CD14-positive monocyte (primary cell): ENCODE results near the gene PSMD10. TPM values are rescaled to one million over a fixed set of nuclear protein-coding genes. Genes with fewer than 3 reads are reported as not detected.

Source experiments
- DNase-seq, 3 donors: peaks; one replicate each; pipeline ENCODE4 v3.0.0-alpha.2; 2011 to 2022
- H2AFZ ChIP-seq: 2 replicates; pipeline ENCODE4 v1.6.0; 2012; ENCODE audit warnings: mild to moderate bottlenecking, low read depth, low read length, inconsistent platforms; ENCODE audit not compliant: insufficient read depth, poor library complexity, severe bottlenecking
- H3K27ac ChIP-seq, 2 donors: 1 replicate in 1 of 2; 2 replicates in 1 of 2; pipeline ENCODE4 v1.5.1; 2012 to 2013; ENCODE audit warnings: low read length in 2 of 2, control low read depth in 1 of 2, inconsistent platforms in 1 of 2, low read depth in 1 of 2, mild to moderate bottlenecking in 1 of 2
- H3K27me3 ChIP-seq, 2 donors: one replicate each; pipeline versions ENCODE4 v1.6.0 to v1.6.1; 2011 to 2013; ENCODE audit warnings: low read length in 2 of 2; ENCODE audit not compliant: control insufficient read depth in 2 of 2, insufficient read depth in 2 of 2
- H3K36me3 ChIP-seq, 2 donors: replicated peaks in 1 of 2; 1 replicate in 1 of 2; 2 replicates in 1 of 2; pipeline versions ENCODE4 v1.5.1 to v1.6.1; 2012 to 2013; ENCODE audit warnings: low read length in 2 of 2, control low read depth in 1 of 2, inconsistent platforms in 1 of 2, mild to moderate bottlenecking in 1 of 2; ENCODE audit not compliant: insufficient read depth in 2 of 2, control insufficient read depth in 1 of 2
- H3K4me1 ChIP-seq, 2 donors: 1 replicate in 1 of 2; 2 replicates in 1 of 2; pipeline versions ENCODE4 v1.5.1 to v1.6.1; 2012 to 2013; ENCODE audit warnings: low read length in 2 of 2, control low read depth in 1 of 2, inconsistent platforms in 1 of 2, mild to moderate bottlenecking in 1 of 2, moderate library complexity in 1 of 2; ENCODE audit not compliant: insufficient read depth in 2 of 2, control insufficient read depth in 1 of 2
- H3K4me2 ChIP-seq: replicated peaks from 2 replicates; pipeline ENCODE3; 2012; ENCODE audit warnings: low read length, moderate library complexity, mild to moderate bottlenecking; ENCODE audit not compliant: poor library complexity, severe bottlenecking; ENCODE audit errors: extremely low read depth
- H3K4me3 ChIP-seq, 3 experiments: fragments of 200-600 bp in 1 of 3; sonication (generic) in 1 of 3; replicated peaks in 1 of 3; 1 replicate in 2 of 3; 2 replicates in 1 of 3; pipeline ENCODE4 v1.5.1; 2011 to 2013; ENCODE audit warnings: low read length in 3 of 3, mild to moderate bottlenecking in 3 of 3, control low read depth in 2 of 3, low read depth in 2 of 3, inconsistent platforms in 1 of 3, moderate library complexity in 1 of 3
- H3K79me2 ChIP-seq: 2 replicates; pipeline ENCODE4 v1.6.0; 2012; ENCODE audit warnings: mild to moderate bottlenecking, control low read depth, inconsistent platforms, low read length, moderate library complexity; ENCODE audit not compliant: insufficient read depth
- H3K9ac ChIP-seq: 2 replicates; pipeline ENCODE4 v1.6.0; 2017; ENCODE audit warnings: low read length, mild to moderate bottlenecking; ENCODE audit not compliant: insufficient read depth, poor library complexity, severe bottlenecking
- H3K9me3 ChIP-seq, 2 donors: replicated peaks in 1 of 2; 1 replicate in 1 of 2; 2 replicates in 1 of 2; pipeline versions ENCODE4 v1.5.1 to v1.6.1; 2012 to 2013; ENCODE audit warnings: low read length in 2 of 2, control low read depth in 1 of 2; ENCODE audit not compliant: control insufficient read depth in 1 of 2, insufficient read depth in 1 of 2
- H4K20me1 ChIP-seq: 2 replicates; pipeline ENCODE4 v1.6.0; 2012; ENCODE audit warnings: mild to moderate bottlenecking, low read length, control low read depth, moderate library complexity; ENCODE audit not compliant: insufficient read depth
- H3K27ac Mint-ChIP-seq, 7 donors: one replicate each; pipeline ENCODE4 v1.8.0; 2020; ENCODE audit warnings: mild to moderate bottlenecking in 7 of 7, mixed read lengths in 7 of 7, moderate library complexity in 6 of 7, inconsistent platforms in 2 of 7
- H3K27me3 Mint-ChIP-seq, 3 donors: one replicate each; pipeline ENCODE4 v1.8.0; 2021 to 2022; ENCODE audit warnings: low read depth in 3 of 3, mild to moderate bottlenecking in 3 of 3, mixed read lengths in 3 of 3, moderate library complexity in 3 of 3, inconsistent platforms in 1 of 3
- H3K36me3 Mint-ChIP-seq, 2 donors: one replicate each; pipeline ENCODE4 v1.8.0; 2020; ENCODE audit warnings: mixed read lengths in 2 of 2, inconsistent platforms in 1 of 2, mild to moderate bottlenecking in 1 of 2
- H3K4me1 Mint-ChIP-seq: one replicate; pipeline ENCODE4 v1.8.0; 2020; ENCODE audit warnings: mild to moderate bottlenecking, mixed read lengths
- H3K4me3 Mint-ChIP-seq, 2 donors: one replicate each; pipeline ENCODE4 v1.8.0; 2020; ENCODE audit warnings: mild to moderate bottlenecking in 2 of 2, mixed read lengths in 2 of 2, moderate library complexity in 1 of 2
- H3K9me3 Mint-ChIP-seq, 7 donors: one replicate each; pipeline ENCODE4 v1.8.0; 2020 to 2022; ENCODE audit warnings: mixed read lengths in 7 of 7, mild to moderate bottlenecking in 6 of 7, moderate library complexity in 6 of 7, inconsistent platforms in 2 of 7
- WGBS: methylation state at CpG from one replicate; pipeline ENCODE4 v1.1.5; 2013; ENCODE audit warnings: missing lambda C conversion rate; ENCODE audit not compliant: insufficient coverage; 5-methylcytosine and 5-hydroxymethylcytosine counted together
- intact Hi-C, 2 donors: fragments of 100-400 bp; cut with micrococcal nuclease; formaldehyde crosslinking; loops; one replicate each; pipeline versions ENCODE4 v1.15.0 to v1.15.1; 2023
- polyA plus RNA-seq, 3 donors: library from polyadenylated mRNA; depleted of rRNA in 1 of 3; unstranded in 2 of 3; stranded (reverse) in 1 of 3; fragments of 300-500 nt in 2 of 3; fragments of >200 nt in 1 of 3; fragmentation: Illumina TruSeq in 2 of 3; gene quantifications; 1 replicate in 2 of 3; 2 replicates in 1 of 3; pipeline ENCODE4 v1.2.3, GENCODE V29; 2012 to 2021
- TF ChIP-seq, protein P1 (sequence below): fragments of 200-600 bp; IDR thresholded peaks from one replicate; pipeline ENCODE4 v1.8.0; 2022; ENCODE audit warnings: antibody characterized with exemption, mild to moderate bottlenecking

PSMD10 gene
- polyA plus RNA-seq, 3 donors, result 17.9 to 70.4 (median 64.7) TPM

DNA sequence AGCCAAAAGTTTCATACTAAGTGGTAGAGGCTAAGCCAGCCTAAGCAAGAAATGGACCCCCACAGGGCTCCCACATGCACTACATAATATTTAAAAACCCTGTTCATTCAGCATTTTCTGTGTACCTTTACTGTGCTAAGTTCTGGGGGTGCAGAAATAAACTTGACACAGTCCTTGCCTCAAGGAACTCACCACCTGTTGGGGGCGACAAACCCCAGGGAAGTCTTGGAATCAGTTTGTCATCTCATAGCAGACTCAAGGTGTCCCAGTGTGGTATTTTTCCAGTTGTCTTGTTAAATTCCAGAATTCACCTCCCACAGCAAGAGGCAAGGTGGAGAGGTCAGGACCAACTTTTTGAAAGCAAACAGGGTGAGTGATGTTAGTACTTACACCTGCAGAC, 43.4 kb upstream of the PSMD10 start:
- WGBS, result no CpG with 5 or more reads among the region's 1 CpG
- no peak overlapping the region for H2AFZ ChIP-seq
- H3K36me3 ChIP-seq, result peaks cover 37 to 72% of the 10 kb centered on the region in 2 donors
- no peak overlapping the region for H3K4me3 ChIP-seq
- peaks cover 48 to 50% of the 10 kb centered on the region in 2 donors for H3K36me3 Mint-ChIP-seq
- H3K27me3 Mint-ChIP-seq, result peaks cover 0 to 3% (median 1%) of the 10 kb centered on the region in 3 donors
- no peak for DNase-seq
- no peak overlapping the region for H3K27ac Mint-ChIP-seq
- no peaks in the 10 kb centered on the region for H3K4me1 ChIP-seq
- H3K4me2 ChIP-seq, result no peak overlapping the region
- H3K9me3 Mint-ChIP-seq, result peaks cover 0 to 5% (median 0%) of the 10 kb centered on the region in 7 donors
- H3K79me2 ChIP-seq, result no peaks in the 10 kb centered on the region
- H3K27me3 ChIP-seq, result no peaks in the 10 kb centered on the region
- no peaks in the 10 kb centered on the region for H3K9me3 ChIP-seq
- H4K20me1 ChIP-seq, result no peaks in the 10 kb centered on the region
- TF ChIP-seq, protein P1, sequence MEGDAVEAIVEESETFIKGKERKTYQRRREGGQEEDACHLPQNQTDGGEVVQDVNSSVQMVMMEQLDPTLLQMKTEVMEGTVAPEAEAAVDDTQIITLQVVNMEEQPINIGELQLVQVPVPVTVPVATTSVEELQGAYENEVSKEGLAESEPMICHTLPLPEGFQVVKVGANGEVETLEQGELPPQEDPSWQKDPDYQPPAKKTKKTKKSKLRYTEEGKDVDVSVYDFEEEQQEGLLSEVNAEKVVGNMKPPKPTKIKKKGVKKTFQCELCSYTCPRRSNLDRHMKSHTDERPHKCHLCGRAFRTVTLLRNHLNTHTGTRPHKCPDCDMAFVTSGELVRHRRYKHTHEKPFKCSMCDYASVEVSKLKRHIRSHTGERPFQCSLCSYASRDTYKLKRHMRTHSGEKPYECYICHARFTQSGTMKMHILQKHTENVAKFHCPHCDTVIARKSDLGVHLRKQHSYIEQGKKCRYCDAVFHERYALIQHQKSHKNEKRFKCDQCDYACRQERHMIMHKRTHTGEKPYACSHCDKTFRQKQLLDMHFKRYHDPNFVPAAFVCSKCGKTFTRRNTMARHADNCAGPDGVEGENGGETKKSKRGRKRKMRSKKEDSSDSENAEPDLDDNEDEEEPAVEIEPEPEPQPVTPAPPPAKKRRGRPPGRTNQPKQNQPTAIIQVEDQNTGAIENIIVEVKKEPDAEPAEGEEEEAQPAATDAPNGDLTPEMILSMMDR, result no peak
- no peak overlapping the region for H3K27ac ChIP-seq
- no peak overlapping the region for H3K9ac ChIP-seq
- H3K4me1 Mint-ChIP-seq, result no peaks in the 10 kb centered on the region
- no peak overlapping the region for H3K4me3 Mint-ChIP-seq
- intact Hi-C loops, result no loop called here

DNA sequence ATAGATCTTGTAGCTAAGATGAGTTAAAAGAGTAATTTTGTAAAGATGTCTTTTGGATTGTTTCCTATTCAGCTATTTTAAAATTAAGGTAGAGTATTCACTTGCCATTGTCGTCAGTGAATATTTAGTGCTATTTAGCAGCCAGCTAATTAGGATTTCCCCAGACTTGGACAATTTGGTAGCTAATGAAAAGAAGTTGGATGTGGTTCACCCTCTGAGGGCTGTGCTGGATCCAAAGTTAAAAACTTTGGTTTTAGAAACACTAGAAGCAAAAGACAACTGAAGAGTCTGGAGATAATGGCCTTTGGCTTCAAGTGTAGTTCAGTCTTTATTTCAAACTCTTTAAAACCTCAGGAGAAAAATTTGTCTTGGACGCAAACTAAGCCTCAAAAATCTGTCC, 41.5 kb upstream of the PSMD10 start:
- Histone ChIP-seq H3K79me2 (no peaks in the 10 kb centered on the region), H3K4me3 (no peak overlapping the region), H3K4me1 (no peaks in the 10 kb centered on the region), H3K27me3 (no peaks in the 10 kb centered on the region), H3K9me3 (no peaks in the 10 kb centered on the region), H4K20me1 (no peaks in the 10 kb centered on the region), H3K36me3 (peaks cover 26 to 55% of the 10 kb centered on the region in 2 donors), H2AFZ (no peak overlapping the region), H3K9ac (no peak overlapping the region), H3K4me2 (no peak overlapping the region), H3K27ac (no peak overlapping the region)
- DNase-seq, result no peak
- Mint-ChIP-seq H3K4me3 (no peak overlapping the region), H3K27me3 (peaks cover 0 to 3% (median 1%) of the 10 kb centered on the region in 3 donors), H3K4me1 (no peaks in the 10 kb centered on the region), H3K36me3 (peaks cover 44 to 45% of the 10 kb centered on the region in 2 donors), H3K27ac (no peak overlapping the region), H3K9me3 (no peaks in the 10 kb centered on the region)
- TF ChIP-seq, protein P1, result no peak
- 100% methylated on average over 1 of the region's 2 CpGs for WGBS
- intact Hi-C loops, result no loop called here
